HG03045 (cell line): ENCODE results near the gene ADAMTS6.
"Not testable (repeated sequence)": the region's sequence is repeated elsewhere in the genome, so short reads cannot be mapped to it uniquely, and the experiment has no call there.

Experiments
- ATAC-seq: cut with Tn5 transposase; IDR thresholded peaks from one replicate; pipeline ENCODE4 v1.9.1; 2021; ENCODE audit warnings: mild to moderate bottlenecking, moderate library complexity; ENCODE audit not compliant: unreplicated experiment

The ADAMTS6 gene

GRCh38 chr5:65203746-65204145 is 278.0 kb downstream of the ADAMTS6 start:
- no peak for ATAC-seq

GRCh38 chr5:65199993-65200675 is 281.6 kb downstream of the ADAMTS6 start:
- ATAC-seq = no peak

GRCh38 chr5:65198456-65199120 is 283.1 kb downstream of the ADAMTS6 start:
- no peak for ATAC-seq

GRCh38 chr5:65197531-65198455 is 283.9 kb downstream of the ADAMTS6 start:
- no peak for ATAC-seq

GRCh38 chr5:65194871-65195270 is 286.8 kb downstream of the ADAMTS6 start:
- no peak for ATAC-seq

- no peak for ATAC-seq
Measured at GRCh38 chr5:65192331-65192730, 289.4 kb downstream of the ADAMTS6 start.

GRCh38 chr5:65191554-65192135 is 290.1 kb downstream of the ADAMTS6 start:
- no peak for ATAC-seq

- ATAC-seq = peak; percentile 70
Measured at GRCh38 chr5:65190328-65191053, 291.2 kb downstream of the ADAMTS6 start.

GRCh38 chr5:65186646-65187227 is 295.0 kb downstream of the ADAMTS6 start:
- ATAC-seq = no peak

GRCh38 chr5:65185468-65185867 is 296.3 kb downstream of the ADAMTS6 start:
- ATAC-seq = no peak

GRCh38 chr5:65184780-65185179 is 296.9 kb downstream of the ADAMTS6 start:
- no peak for ATAC-seq

- not testable (repeated sequence) for ATAC-seq
Measured at GRCh38 chr5:65174231-65174630, 307.5 kb downstream of the ADAMTS6 start.

GRCh38 chr5:65173130-65173525 is 308.6 kb downstream of the ADAMTS6 start:
- no peak for ATAC-seq

GRCh38 chr5:65172486-65173129 is 309.1 kb downstream of the ADAMTS6 start:
- peak; percentile 93 for ATAC-seq

- ATAC-seq = peak; percentile 69
Measured at GRCh38 chr5:65171645-65172044, 310.1 kb downstream of the ADAMTS6 start.

GRCh38 chr5:65163698-65164097 is 318.0 kb downstream of the ADAMTS6 start:
- no peak for ATAC-seq

GRCh38 chr5:65161655-65162054 is 320.1 kb downstream of the ADAMTS6 start:
- no peak for ATAC-seq

GRCh38 chr5:65157906-65158603 is 323.7 kb downstream of the ADAMTS6 start:
- no peak for ATAC-seq

- ATAC-seq = no peak
Measured at GRCh38 chr5:65156933-65157332, 324.8 kb downstream of the ADAMTS6 start.
